ENCODE measurements around the gene SOCS4.

Gene SOCS4

GRCh38 chr14:55085060-55085660, 58.1 kb downstream of the SOCS4 start:
- DNase-seq (ENCODE audit: low spot score): no peak

GRCh38 chr14:55086938-55087337, 59.9 kb downstream of the SOCS4 start:
- no peak for DNase-seq (ENCODE audit: low spot score)

GRCh38 chr14:55088356-55088755, 61.3 kb downstream of the SOCS4 start:
- DNase-seq (ENCODE audit: low spot score): no peak

- no peak for DNase-seq (ENCODE audit: low spot score)
Measured at GRCh38 chr14:55092341-55092740, 65.3 kb downstream of the SOCS4 start.

GRCh38 chr14:55094292-55095157, 67.5 kb downstream of the SOCS4 start:
- no peak for DNase-seq (ENCODE audit: low spot score)

GRCh38 chr14:55097881-55098560, 71.0 kb downstream of the SOCS4 start:
- no peak for DNase-seq (ENCODE audit: low spot score)

- no peak for DNase-seq (ENCODE audit: low spot score)
Measured at GRCh38 chr14:55098561-55098898, 71.5 kb downstream of the SOCS4 start.

Data from RKO (cell line).